Measurements from ENCODE around the gene CPSF4L. TPM values are rescaled to one million over a fixed set of nuclear protein-coding genes. Genes with fewer than 3 reads are reported as not detected.

Gene CPSF4L
- total RNA-seq, 1 experiment from 2014 or later = not detected

GRCh38 chr17:73198930-73199260 lies 62.8 kb downstream of the CPSF4L start:
- no peak for DNase-seq (ENCODE audit: low read depth, low spot score)
- in situ Hi-C loops (cut with HindIII; ENCODE audit: low pct_unique_long_range_greater_than_20kb, low sequenced_read_pairs) = no loop called here

Other genes starting within 250 kb of the CPSF4L start
- gene SLC39A11, start 169.2 kb downstream of the CPSF4L start, total RNA-seq (2014; rRNA removed; shearing (Covaris generic)) = 64.4 and 89.8 TPM in 2 replicates
- gene SSTR2, start 96.9 kb downstream of the CPSF4L start, total RNA-seq (2014; rRNA removed; shearing (Covaris generic)) = 0.03 and 0.08 TPM in 2 replicates
- gene COG1, start 68.8 kb downstream of the CPSF4L start, total RNA-seq (2014; rRNA removed; shearing (Covaris generic)) = 39.3 and 45.1 TPM in 2 replicates
- gene CDC42EP4, start 50.1 kb upstream of the CPSF4L start, total RNA-seq (2014; rRNA removed; shearing (Covaris generic)) = 16.6 and 18.9 TPM in 2 replicates

Data from SK-MEL-5 (cell line).